ENCODE measurements around the gene VPS13D.
"Not testable (repeated sequence)": the region's sequence is repeated elsewhere in the genome, so short reads cannot be mapped to it uniquely, and the experiment has no call there.

The VPS13D gene

DNA sequence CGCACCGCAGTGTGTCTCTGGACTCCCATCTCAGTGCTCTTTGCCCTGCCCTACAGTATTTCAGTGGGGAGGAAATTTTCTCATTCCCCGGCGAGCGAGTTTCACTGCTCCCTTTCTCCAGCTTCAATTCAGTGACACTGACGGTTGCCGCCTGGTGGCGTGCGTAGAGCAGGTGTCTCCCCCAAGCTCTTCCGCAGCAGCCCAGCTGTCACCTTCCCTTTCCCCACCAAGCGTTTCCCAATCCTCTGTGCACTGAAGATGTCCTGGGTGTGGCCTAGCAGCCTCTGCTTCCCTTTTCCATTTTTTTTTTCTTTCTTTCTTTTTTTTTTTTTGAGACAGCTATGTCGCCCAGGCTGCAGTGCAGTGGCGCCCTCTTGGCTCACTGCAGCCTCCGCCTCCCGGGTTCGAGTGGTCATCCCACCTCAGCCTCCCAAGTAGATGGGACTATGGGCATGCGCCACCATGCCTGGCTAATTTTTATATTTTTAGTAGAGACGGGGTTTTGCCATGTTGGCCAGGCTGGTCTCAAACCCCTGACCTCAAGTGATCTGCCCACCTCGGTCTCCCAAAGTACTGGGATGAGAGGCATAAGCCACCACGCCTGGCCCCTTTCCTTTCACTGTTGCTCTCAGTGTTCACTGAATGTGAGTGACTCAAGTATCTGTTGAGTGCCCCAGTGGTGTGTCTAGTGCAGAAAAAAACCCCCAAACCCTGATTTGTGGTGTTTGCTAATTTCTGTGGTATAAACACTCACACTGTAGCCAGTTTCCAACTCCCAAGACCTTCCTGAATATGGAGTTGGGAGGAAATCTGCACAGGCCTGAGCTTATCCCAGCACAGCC, 33.0 kb upstream of the VPS13D start:
- DNase-seq = no peak

GRCh38 chr1:12197483-12197880, 32.3 kb upstream of the VPS13D start:
- DNase-seq = no peak

DNA sequence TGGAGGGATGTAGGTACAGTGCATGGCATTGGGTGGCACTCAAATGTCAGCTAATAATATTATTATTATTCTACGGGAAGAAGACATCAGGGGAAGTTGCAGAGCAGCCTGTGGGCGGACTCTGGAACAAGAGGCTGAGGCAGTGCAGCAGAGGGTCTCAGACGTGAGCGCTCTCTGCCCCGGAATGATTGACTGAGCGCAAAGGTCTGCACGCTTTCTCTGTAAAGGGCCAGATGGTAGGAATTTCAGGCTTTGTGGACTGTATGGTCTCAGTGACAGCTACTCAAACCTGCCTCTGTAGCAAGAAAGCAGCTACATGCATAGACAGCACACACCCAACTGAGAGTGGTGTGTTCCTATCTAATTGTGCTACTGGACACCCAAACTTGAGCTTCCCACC, 29.6 kb upstream of the VPS13D start:
- no peak for DNase-seq

GRCh38 chr1:12201352-12202189, 28.3 kb upstream of the VPS13D start:
- no peak for DNase-seq

- no peak for DNase-seq
Measured at GRCh38 chr1:12202190-12202497, 27.7 kb upstream of the VPS13D start.

DNA sequence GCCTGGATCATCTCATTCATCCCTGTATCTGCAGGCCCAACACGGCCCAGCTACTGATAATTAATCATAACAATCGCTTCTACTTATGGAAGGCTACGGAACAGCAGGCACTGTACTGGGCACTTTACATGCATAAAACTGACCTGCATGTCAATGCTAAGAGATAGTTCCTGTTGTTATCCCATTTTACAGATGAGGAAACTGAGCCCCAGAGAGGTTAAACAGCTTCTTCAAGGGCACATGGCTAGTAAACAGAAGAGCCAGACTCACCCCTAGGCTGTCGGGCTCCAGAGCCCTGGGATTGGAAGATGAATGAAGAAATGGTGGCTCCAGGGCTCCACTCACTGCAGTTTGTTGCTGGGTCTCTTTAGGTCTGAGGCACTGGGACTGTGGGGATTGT, 27.3 kb upstream of the VPS13D start:
- no peak for DNase-seq

GRCh38 chr1:12203216-12204007, 26.4 kb upstream of the VPS13D start:
- peak in 1 of 2 experiments; percentile 30 for DNase-seq

DNA sequence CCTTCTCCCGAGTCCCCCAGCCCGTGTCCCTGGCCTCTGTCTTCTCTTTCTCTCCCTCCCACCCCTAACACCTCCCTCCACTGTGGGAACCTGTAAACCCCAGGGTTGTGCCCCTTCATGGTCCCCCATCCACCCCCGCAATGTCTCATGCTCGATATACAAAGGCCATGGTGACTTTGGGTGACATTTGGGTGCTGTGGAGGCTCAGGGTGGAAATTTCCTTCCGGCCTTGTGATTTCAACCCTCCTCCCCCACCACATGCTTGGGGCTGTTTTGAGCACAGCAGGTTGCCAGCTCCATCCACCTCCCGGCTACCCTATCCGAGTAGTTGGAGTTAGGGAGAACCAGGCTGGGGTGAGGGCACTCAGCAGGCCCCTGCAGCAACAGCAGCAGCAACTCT, 25.7 kb upstream of the VPS13D start:
- DNase-seq = peak; percentile 32 to 73

DNA sequence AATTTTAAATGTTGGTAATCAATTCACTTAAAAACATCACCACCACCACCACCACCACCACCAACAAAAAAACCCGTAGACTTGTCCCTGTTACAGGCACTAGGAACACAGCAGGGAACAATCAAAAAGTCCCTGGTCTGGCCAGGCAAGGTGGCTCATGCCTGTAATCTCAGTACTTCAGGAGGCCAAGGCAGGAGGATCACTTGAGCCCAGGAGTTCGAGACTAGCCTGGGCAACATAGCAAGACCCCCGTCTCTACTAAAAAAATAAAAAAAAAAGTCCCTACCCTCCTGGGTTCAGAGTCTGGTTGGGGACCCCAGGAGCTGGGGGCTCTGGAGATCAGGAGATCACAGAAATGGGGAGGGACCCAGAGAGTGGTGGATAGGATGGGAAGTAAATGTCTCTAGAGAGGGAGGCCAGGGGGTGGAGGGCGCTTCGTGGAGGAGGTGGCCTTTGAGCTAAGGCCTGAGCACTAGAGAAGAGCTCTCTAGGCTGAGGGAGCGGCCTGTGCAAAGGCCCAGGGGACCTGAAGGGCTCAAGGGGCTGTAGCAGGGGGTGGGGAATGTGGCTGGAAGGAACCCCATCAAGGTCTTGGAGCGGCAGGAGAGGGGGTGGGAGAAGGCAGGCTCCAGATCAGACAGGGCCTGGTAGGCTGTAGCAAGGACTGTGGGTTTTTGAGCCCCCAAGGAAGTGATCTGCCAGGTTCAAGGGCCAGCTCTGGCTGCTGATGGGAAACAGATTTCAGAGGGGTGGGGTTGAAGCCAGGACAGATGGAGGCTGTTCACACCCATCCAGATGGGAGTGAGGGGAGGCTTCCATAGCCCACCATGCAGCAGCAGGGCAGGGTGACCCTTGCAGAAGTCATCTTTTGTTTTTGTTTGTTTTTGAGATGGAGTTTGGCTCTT, 24.8 kb upstream of the VPS13D start:
- DNase-seq = no peak

DNA sequence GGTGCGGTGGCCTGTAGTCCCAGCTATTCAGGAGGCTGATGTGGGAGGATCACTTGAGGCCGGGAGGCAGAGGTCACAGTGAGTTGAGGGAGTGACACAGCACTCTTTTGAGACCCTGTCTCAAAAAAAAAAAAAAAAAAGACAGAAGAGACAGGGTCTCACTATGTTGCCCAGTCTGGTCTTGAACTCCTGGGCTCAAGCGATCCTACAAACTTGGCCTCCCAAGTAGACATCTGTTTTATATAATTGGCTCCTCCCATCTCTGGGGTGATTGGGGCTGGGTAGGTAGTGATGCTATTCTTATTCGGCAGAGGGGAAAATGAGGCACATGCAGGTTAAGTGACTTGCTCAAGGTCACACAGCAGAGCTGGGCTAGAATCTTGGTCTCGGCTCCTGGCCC, 23.6 kb upstream of the VPS13D start:
- no peak for DNase-seq

DNA sequence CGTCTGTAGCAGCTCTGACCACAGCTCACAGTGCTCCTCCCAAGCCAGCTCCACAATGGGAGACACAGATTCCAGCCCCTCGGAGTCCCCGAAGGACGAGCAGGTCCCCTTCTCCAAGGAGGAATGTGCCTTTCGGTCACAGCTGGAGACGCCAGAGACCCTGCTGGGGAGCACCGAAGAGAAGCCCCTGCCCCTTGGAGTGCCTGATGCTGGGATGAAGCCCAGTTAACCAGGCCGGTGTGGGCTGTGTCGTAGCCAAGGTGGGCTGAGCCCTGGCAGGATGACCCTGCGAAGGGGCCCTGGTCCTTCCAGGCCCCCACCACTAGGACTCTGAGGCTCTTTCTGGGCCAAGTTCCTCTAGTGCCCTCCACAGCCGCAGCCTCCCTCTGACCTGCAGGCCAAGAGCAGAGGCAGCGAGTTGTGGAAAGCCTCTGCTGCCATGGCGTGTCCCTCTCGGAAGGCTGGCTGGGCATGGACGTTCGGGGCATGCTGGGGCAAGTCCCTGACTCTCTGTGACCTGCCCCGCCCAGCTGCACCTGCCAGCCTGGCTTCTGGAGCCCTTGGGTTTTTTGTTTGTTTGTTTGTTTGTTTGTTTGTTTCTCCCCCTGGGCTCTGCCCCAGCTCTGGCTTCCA, 22.9 kb upstream of the VPS13D start:
- no peak for DNase-seq

DNA sequence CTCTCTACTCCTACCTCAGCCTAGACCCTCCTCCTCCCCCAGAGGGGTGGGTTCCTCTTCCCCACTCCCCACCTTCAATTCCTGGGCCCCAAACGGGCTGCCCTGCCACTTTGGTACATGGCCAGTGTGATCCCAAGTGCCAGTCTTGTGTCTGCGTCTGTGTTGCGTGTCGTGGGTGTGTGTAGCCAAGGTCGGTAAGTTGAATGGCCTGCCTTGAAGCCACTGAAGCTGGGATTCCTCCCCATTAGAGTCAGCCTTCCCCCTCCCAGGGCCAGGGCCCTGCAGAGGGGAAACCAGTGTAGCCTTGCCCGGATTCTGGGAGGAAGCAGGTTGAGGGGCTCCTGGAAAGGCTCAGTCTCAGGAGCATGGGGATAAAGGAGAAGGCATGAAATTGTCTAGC, 21.6 kb upstream of the VPS13D start:
- DNase-seq = no peak

- DNase-seq = peak; percentile 74 to 88
Measured at GRCh38 chr1:12208764-12209494, 20.9 kb upstream of the VPS13D start.

DNA sequence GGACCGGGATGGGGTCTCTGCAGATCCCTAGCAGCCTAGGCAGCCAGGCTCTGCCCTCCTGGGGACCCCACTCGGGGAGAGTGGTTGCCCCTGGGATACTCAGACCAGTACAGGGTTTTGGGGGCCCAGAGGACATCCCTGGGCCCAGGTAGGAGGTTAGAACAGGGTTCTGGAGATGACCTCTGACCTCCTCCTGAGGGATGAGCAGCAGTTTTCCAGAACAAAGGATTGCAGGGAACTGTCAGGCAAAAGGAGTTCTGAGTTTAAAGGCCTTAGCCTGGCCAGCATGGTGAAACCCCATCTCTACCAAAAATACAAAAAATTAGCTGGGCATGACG, 20.4 kb upstream of the VPS13D start:
- no peak for DNase-seq

DNA sequence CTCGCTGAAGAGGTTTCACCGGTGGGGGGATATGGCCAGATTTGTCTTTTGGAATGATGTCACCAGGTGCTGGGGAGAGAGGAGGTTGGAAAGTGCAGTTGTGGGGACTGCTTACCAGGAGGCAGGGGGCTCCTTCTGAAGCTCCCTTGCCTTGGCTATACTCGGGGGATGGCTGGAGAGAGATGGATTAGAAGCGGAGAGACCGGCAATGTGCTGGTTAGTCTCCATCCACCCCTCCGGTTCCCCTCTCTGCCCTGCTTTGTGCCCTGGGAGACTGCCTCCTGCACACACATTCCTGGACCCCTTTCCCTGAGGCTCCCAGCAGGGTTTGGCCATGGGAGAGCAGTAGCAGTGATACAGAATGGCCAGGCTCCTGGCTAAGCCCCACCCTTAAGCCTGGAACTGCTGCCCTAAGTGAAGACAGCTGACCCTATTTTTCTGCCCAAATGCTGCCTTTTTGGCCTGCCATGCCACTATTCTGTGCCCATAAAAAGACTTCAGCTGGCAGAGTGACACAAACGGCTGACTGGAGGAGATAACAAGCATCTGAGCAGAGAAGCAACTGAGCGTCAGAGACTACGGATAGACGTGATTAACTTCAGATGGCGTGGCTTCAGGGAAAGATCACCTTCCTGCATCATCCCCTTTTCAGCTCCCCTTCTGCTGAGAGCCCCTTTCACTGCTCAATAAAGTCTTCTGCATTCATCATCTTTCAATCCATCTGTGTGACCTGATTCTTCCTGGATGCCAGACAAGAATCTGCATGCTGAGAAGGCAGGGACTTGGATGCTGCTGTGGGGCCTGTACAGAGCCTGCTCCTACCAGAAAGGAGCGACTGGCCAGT, 14.5 kb upstream of the VPS13D start:
- DNase-seq = no peak

DNA sequence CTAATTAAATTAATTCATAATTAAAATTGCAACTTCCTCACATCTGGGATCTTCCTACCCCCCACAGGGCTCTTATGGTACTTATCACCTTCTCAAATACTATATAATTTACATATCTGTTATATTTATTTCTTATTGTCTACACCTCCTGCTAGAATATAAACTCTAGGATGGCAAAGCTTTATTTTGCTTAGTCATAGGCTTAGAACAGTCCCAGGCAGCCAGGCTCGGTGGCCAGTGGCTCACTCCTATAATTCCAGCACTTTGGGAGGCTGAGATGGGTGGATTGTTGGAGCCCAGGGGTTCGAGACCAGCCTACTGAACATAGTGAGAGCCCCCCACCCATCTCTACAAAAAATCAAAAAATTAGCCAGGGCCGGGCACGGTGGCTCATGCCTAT, 10.0 kb upstream of the VPS13D start:
- DNase-seq = no peak

DNA sequence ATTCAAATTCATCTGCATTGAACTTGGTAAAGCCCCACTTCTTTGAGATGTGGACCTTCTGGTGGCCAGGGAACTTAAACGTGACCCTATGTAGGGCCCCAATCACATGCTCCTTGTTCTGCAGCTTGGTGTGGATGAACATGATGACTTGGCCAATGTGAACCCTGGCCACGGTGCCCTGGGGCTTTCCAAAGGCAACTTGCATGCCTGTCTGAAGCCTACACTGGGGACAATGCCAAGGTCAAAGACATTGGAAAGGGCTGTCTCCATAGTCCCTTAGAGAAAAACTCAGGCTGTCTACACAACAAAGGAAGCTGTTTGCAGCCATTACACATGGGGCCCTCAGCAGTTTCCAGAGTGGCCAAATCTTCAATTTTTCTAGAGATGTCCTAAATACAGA, 8.9 kb upstream of the VPS13D start:
- no peak for DNase-seq

DNA sequence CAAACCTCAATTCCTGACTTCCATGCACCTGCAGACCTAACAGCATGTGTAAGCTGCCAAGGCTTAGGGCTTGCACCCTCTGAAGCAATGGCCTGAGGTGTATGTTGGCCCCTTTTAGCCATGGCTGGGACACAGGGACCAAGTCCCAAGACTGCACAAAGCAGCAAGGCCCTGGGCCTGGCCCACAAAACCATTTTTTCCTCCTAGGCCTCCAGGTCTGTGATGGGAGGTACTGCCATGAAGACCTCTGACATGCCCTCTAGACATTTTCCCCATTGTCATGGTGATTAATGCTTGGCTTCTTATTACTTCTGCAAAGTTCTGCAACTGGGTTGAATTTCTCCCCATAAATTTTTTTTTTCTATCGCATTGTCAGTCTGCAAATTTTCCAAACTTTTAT, 7.1 kb upstream of the VPS13D start:
- not testable (repeated sequence) for DNase-seq

DNA sequence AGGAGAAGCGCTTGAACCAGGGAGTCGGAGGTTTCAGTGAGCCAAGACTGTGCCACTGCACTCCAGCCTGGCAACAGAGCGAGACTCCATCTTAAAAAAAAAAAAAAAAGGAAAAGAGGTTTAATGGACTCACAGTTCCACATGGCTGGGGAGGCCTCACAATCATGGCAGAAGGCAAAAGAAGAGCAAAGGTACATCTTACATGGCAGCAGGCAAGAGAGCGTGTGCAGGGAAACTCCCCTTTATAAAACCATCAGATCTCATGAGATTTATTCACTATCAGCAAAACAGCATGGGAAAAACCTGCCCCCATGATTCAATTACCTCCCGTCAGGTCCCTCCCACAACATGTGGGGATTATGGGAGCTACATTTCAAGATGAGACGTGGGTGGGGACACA, 5.7 kb upstream of the VPS13D start:
- DNase-seq = not testable (repeated sequence)

- no peak for DNase-seq
Measured at GRCh38 chr1:12228979-12229378, 851 bp upstream of the VPS13D start.

Data from stimulated activated CD4-positive, alpha-beta T cell treated with anti-CD3 and anti-CD28 coated beads, Interleukin-4, amount 100 ng/mL, for 4 hours (primary cell).